Duodenal mucosa (tissue), 2 donors: ENCODE measurements around the gene HTR2C.

ENCODE experiments used
- H3K27ac ChIP-seq: one replicate; pipeline ENCODE4 v1.7.0; 2013; ENCODE audit warnings: low read depth, low read length
- H3K27me3 ChIP-seq, 2 donors: one replicate each; pipeline ENCODE4 v1.7.0; 2013; ENCODE audit warnings: low read length in 2 of 2, control low read depth in 1 of 2; ENCODE audit not compliant: insufficient read depth in 2 of 2, control insufficient read depth in 1 of 2
- H3K36me3 ChIP-seq, 2 donors: one replicate each; pipeline ENCODE4 v1.7.0; 2013; ENCODE audit warnings: low read length in 2 of 2, control low read depth in 1 of 2; ENCODE audit not compliant: insufficient read depth in 2 of 2, control insufficient read depth in 1 of 2
- H3K4me1 ChIP-seq, 2 donors: one replicate each; pipeline ENCODE4 v1.7.0; 2013; ENCODE audit warnings: low read length in 2 of 2, control low read depth in 1 of 2; ENCODE audit not compliant: insufficient read depth in 2 of 2, control insufficient read depth in 1 of 2
- H3K4me3 ChIP-seq, 2 donors: one replicate each; pipeline ENCODE4 v1.7.0; 2013; ENCODE audit warnings: low read length in 2 of 2, low read depth in 1 of 2
- H3K9ac ChIP-seq, 2 donors: one replicate each; pipeline ENCODE4 v1.7.0; 2013; ENCODE audit warnings: low read length in 2 of 2, low read depth in 1 of 2
- H3K9me3 ChIP-seq, 2 donors: one replicate each; pipeline ENCODE4 v1.7.0; 2013; ENCODE audit warnings: low read length in 2 of 2, control low read depth in 1 of 2; ENCODE audit not compliant: control insufficient read depth in 1 of 2

HTR2C gene

DNA sequence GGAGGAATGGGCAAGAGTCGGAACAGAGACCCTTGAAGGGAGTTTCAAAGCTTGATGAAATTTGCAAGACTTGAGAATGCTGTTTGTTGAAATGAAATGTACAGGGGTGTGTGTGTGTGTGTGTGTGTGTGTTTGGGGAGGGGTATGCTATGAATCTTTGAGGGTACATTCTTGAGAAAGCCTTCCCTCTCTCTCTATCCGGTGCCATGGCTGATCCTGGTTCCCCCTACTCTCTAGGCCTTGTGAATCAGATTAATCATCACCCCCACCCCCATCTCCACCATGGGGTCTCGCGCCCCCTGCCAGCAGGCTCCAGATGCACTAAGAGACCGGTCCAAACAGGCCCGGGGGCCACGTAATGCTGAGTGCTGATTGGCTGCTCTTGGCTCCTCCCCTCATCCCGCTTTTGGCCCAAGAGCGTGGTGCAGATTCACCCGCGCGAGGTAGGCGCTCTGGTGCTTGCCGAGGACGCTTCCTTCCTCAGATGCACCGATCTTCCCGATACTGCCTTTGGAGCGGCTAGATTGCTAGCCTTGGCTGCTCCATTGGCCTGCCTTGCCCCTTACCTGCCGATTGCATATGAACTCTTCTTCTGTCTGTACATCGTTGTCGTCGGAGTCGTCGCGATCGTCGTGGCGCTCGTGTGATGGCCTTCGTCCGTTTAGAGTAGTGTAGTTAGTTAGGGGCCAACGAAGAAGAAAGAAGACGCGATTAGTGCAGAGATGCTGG lies at the start of gene HTR2C:
Gene HTR2C, plus strand, starts transcription at position 441 of the 729 bp plus-strand sequence. CDS start 142,851 bp downstream, outside the sequence.
- no peak within 1 kb of the TSS for H3K4me3 ChIP-seq

DNA sequence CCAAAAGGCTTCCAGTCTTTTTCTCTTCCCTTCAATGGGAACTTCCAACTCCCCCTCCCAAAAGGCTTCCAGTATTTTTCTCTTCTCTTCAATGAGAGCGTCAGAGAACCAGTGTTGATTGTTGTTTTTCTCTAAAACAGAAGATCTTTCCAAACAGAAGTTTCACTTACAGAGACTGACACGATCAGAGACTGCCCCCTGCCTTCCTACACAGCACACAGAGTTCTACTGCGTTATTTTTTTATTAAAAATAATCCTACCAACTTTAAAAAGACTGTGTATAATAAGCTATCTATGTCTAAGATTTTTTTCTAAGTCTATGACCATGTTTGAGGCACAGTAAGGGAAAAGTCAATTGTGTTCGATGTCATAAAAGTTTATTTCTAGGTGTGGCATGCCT lies 3.5 kb upstream of the HTR2C start:
- peaks cover 0 to 14% of the 10 kb centered on the region in 2 donors for H3K27me3 ChIP-seq
- no peaks in the 10 kb centered on the region for H3K4me1 ChIP-seq
- H3K9me3 ChIP-seq, result no peaks in the 10 kb centered on the region
- no peak overlapping the region for H3K4me3 ChIP-seq
- no peaks in the 10 kb centered on the region for H3K36me3 ChIP-seq
- no peak overlapping the region for H3K9ac ChIP-seq
- no peak overlapping the region for H3K27ac ChIP-seq

More for the DNA sequence above, at the start of gene HTR2C:
- no peaks in the 10 kb centered on the region for H3K4me1 ChIP-seq
- no peaks in the 10 kb centered on the region for H3K9me3 ChIP-seq
- peaks cover 0 to 14% of the 10 kb centered on the region in 2 donors for H3K27me3 ChIP-seq
- no peak within 1 kb of the TSS for H3K27ac ChIP-seq
- no peak within 1 kb of the TSS for H3K9ac ChIP-seq
- H3K36me3 ChIP-seq, result no peaks in the 10 kb centered on the region

DNA sequence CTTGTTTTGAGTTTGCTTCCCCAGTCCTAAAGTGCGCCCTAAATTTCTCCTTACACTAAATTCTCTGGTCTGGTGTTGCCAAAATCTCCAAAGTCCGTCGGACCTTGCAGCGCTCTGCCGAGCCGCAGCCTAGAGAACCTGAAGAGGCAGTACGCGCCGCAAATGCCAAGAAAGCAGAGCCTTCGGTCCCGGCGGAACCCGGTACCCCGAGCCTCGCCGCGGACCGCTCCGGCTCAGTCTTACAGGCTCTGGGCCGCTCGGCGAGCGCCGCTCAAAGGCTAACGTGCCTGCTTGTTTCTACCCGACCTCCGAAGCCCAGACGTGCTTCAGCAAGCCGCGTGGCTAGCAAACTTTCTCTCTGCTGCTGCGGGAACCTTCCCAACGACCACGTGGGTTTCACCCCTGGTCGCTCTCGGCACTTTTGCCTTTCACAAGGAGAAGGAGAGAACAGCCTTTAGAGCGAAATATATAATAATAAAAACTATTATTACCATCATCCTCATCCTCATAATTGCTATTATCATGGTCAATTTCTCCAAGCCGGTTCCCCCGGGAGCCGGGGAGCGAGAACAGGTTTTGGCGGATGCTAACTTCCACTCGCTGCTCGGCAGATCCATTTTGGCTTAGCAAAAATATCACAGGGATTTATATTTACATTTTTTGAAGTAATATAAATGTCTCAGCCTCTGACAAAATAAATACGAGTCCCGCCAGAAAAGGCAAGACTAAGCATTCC lies 2.2 kb upstream of the HTR2C start:
- Histone ChIP-seq H3K4me1 (no peaks in the 10 kb centered on the region), H3K9me3 (no peaks in the 10 kb centered on the region), H3K9ac (no peak overlapping the region), H3K27ac (no peak overlapping the region), H3K36me3 (no peaks in the 10 kb centered on the region), H3K27me3 (peaks cover 0 to 14% of the 10 kb centered on the region in 2 donors), H3K4me3 (no peak overlapping the region)

DNA sequence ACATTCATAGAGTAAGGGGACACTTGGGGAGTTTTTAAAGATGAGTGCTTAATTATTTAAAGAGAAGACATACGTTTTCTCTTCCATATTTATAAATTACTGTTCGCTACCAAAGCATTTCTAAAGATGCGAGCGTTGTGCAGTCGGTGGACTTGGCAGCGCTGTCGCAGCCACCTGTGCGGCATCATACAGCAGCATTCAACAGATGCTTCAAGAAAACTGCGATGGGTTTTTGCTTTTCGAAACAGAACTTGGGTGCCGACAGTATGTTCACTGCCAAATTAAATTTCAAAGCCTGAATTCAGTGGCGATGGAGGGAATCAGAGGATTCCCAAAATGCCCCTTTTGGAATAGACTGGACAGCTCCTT lies 1.6 kb upstream of the HTR2C start:
- Histone ChIP-seq H3K4me1 (no peaks in the 10 kb centered on the region), H3K9ac (no peak overlapping the region), H3K9me3 (no peaks in the 10 kb centered on the region), H3K4me3 (no peak overlapping the region), H3K27ac (no peak overlapping the region), H3K27me3 (peaks cover 0 to 14% of the 10 kb centered on the region in 2 donors), H3K36me3 (no peaks in the 10 kb centered on the region)

DNA sequence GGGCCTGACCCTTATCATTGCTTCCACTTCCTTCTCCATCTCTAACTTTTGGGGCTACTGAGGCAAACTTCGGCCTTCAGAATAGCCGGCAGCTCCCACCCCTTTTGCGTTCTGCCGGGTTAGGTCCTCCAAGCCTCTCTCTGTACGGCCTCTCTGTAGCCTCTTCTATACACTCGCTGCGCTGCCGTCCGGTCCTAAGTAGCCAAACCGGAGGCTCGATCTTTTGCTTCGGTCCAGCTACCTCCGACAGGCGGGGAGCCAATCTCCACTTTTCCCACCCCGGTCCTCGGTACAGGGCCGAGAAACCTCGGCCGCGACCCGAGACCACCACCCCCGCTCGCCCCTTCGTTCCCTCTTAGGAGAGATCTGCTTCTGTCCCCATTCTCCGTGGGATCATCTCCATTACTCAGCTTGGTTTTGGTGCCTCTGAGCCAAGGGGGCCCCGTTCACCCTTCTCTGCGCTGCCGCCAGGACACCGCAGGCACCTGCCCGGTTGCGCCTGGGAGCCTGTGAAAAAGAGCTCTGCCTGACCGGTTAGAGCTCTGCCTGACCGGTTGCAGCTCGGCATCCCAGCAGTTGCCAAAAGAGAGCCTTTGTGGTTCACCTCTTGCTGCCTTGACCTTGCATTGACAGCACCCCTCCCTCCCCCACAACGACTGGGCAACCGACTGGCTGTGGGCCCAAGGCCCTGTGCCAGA lies 1.0 kb upstream of the HTR2C start:
- Histone ChIP-seq H3K27me3 (peaks cover 0 to 14% of the 10 kb centered on the region in 2 donors), H3K4me3 (no peak overlapping the region), H3K4me1 (no peaks in the 10 kb centered on the region), H3K36me3 (no peaks in the 10 kb centered on the region), H3K27ac (no peak overlapping the region), H3K9ac (no peak overlapping the region), H3K9me3 (no peaks in the 10 kb centered on the region)

DNA sequence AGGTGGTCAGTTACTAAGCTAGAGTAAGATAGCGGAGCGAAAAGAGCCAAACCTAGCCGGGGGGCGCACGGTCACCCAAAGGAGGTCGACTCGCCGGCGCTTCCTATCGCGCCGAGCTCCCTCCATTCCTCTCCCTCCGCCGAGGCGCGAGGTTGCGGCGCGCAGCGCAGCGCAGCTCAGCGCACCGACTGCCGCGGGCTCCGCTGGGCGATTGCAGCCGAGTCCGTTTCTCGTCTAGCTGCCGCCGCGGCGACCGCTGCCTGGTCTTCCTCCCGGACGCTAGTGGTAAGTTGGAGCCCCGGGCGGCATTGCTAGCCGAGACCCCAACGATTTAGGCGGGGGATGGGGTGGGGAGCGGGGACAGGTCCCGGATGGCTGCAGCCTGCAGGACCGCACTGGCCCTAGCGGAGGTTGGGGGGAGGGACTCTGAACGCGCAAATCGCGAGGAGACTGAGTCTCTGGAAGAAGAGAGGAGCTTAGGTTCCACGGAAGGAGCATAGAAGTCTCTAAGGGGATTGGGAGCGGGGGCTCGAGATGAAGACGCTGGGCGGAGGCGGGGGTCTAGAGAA lies 573 bp downstream of the HTR2C start:
- H3K4me1 ChIP-seq, result no peaks in the 10 kb centered on the region
- H3K4me3 ChIP-seq, result no peak overlapping the region
- no peak overlapping the region for H3K9ac ChIP-seq
- H3K9me3 ChIP-seq, result no peaks in the 10 kb centered on the region
- H3K36me3 ChIP-seq, result no peaks in the 10 kb centered on the region
- H3K27me3 ChIP-seq, result peaks cover 0 to 14% of the 10 kb centered on the region in 2 donors
- no peak overlapping the region for H3K27ac ChIP-seq

DNA sequence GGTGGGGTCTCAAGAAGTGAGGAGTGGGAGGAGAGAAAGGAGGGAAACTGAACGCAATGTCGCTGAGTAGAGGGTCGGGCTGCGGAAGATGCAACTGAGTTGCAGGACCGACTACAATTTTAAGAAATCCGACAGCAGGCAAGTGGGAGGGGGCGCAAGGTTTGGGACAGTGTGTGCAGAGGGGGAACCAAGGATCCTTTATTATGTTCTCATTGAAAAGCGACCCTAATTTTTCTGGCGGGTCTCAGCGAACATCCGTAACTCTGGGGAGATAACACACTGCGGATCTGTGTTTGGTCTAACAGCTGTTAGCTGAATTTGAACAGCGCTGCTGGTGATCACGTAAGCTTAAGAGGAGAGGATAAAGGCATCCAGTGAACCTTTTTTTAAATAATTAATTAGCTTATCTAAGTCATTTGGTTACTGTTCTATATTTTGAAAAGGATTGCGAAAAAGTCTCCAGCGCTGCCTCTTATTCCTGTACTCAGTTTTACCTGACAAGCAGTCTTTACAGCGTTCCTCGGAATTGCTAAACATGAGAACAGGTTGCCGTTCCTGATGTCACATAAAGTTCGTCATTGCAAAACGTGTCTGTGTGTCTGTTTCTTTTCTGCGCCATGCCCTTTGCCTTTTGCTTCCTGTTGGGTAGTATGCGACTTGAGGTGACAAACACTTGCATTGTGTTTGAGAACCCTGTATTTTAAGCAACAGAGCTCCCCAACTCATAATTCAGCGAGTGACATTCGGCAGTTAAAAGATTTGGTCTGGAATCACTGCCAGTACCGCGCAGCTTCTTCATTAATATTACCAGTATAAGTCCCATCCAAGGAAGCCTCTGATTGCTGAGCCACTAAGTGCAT lies 1.3 kb downstream of the HTR2C start:
- no peaks in the 10 kb centered on the region for H3K9me3 ChIP-seq
- peaks cover 0 to 14% of the 10 kb centered on the region in 2 donors for H3K27me3 ChIP-seq
- H3K4me3 ChIP-seq, result no peak overlapping the region

DNA sequence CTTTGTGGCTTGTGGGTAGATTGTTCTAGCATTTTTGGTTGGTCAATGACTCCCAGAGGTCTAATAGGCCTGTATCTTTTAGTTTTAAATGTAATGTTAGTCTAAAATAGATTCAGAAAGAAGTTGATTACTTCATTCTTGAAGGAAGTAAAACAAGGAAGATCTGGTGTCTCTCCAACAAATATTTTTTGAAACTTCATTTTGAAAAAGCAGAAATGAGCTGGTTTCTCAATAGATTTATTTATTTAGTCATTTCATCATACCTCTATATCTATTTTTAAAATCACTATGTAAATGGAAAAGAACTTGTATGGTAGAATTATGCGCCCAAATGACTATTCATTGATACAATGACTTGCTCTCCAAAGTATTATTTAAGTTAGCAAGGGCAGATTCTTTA lies 7.2 kb downstream of the HTR2C start:
- no peak overlapping the region for H3K4me3 ChIP-seq
- H3K27ac ChIP-seq, result no peak overlapping the region
- no peaks in the 10 kb centered on the region for H3K9me3 ChIP-seq
- no peaks in the 10 kb centered on the region for H3K27me3 ChIP-seq
- H3K36me3 ChIP-seq, result no peaks in the 10 kb centered on the region
- H3K9ac ChIP-seq, result no peak overlapping the region
- no peaks in the 10 kb centered on the region for H3K4me1 ChIP-seq

More for the DNA sequence above, 1.3 kb downstream of the HTR2C start:
- H3K4me1 ChIP-seq, result no peaks in the 10 kb centered on the region
- H3K36me3 ChIP-seq, result no peaks in the 10 kb centered on the region
- H3K9ac ChIP-seq, result no peak overlapping the region
- no peak overlapping the region for H3K27ac ChIP-seq

DNA sequence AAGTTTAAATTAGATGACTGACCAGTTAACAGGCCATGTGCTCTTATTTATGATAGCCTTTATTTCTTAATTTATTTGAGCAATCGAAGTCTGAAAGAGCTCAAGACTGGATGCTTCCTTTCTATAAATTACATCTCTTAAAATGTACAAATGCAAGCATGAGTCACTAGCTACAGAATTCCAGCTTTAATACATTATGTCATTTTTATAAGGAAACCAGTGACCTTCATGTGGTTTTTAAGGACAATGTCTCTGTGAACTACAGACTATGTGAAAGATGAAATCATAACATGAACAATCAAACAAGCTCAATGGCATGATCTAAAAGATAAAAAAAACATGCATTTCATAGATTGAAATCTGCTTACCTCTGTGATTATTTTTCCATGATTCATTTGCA lies 15.4 kb downstream of the HTR2C start:
- H3K9me3 ChIP-seq, result no peaks in the 10 kb centered on the region

More for the DNA sequence above, 15.4 kb downstream of the HTR2C start:
- no peaks in the 10 kb centered on the region for H3K36me3 ChIP-seq
- no peak overlapping the region for H3K27ac ChIP-seq
- H3K4me3 ChIP-seq, result no peak overlapping the region
- H3K27me3 ChIP-seq, result no peaks in the 10 kb centered on the region
- no peaks in the 10 kb centered on the region for H3K4me1 ChIP-seq
- H3K9ac ChIP-seq, result no peak overlapping the region
